ENCODE data around the gene PPP1R8. TPM values are rescaled to one million over a fixed set of nuclear protein-coding genes. Genes with fewer than 3 reads are reported as not detected.
A peak's percentile ranks its signal among the peaks of the same experiment; 100 is the strongest.

The PPP1R8 gene
- total and polyA plus RNA-seq, 9 of the 15 experiments (the other 6 are each of a cell fraction or from before 2014, with no cell fraction given): 16.2 to 107 (median 75.3) TPM

DNA sequence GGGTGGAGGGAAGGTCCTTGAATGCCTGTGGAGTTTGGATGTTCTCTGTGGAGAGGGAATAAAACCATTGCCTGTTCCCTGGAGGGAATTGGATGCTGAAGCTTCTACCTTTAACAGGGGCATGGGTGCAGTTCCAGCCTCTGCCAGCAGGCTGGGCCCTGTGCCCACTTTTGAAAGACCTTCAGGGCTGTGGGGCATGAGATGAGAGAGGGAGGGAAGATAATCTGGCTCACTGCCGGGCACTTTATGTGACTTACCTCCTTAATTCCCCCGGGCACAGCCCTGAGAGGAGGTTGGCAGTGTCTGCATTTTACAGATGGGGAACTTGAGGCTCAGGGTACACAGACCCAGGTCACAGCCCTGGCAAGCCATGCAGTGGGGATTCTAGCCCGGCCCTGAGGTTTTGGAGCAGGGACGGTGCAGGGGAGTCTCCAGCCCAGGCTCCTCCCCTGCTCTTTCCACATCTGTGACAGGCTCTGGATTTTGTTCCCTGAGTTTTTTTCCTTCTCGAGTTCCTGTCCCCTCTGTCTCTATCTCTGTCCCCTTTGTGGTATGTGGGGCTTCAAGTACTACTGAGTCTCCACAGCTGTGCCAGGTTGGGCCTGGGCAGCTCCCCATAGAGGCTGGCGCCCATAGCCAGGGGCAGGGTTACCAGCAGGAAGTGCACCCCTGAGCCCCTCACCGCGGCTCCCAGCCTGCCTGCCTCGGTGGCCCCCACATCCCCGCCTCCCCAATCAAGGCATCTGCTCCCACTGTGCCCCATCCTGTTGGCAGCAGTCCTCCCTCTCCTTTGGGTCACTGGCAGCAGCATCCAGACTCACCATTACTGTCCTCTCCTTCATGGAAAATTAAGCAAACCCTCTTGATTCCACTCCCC is 27.7 kb downstream of the PPP1R8 start (continued):
- TF ChIP-seq, protein P1, sequence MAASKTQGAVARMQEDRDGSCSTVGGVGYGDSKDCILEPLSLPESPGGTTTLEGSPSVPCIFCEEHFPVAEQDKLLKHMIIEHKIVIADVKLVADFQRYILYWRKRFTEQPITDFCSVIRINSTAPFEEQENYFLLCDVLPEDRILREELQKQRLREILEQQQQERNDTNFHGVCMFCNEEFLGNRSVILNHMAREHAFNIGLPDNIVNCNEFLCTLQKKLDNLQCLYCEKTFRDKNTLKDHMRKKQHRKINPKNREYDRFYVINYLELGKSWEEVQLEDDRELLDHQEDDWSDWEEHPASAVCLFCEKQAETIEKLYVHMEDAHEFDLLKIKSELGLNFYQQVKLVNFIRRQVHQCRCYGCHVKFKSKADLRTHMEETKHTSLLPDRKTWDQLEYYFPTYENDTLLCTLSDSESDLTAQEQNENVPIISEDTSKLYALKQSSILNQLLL (CRISPR knock-in tag; IDR thresholded peaks at IDR 0.05; ENCODE audit: borderline replicate concordance): no peak
- TF ChIP-seq GABPB1 (CRISPR knock-in tag; IDR thresholded peaks at IDR 0.05) (0 out of 2 replicates have a peak, but pooled peaks have one; percentile 29), MAFK (IDR thresholded peaks at IDR 0.05; ENCODE audit: low read length) (0 out of 2 replicates have a peak, but pooled peaks have one; percentile 10), TOE1 (IDR thresholded peaks at IDR 0.05; ENCODE audit: borderline replicate concordance) (0 out of 2 replicates have a peak, but pooled peaks have one; percentile 34), TOE1 (CRISPR knock-in tag; IDR thresholded peaks at IDR 0.05; ENCODE audit: borderline replicate concordance, low read depth) (no peak), BHLHE40 (IDR thresholded peaks at IDR 0.05; ENCODE audit: low read length) (0 out of 2 replicates have a peak, but pooled peaks have one; percentile 22), CBFA2T3 (IDR thresholded peaks at IDR 0.05) (no peak), ZNF146 (CRISPR knock-in tag; IDR thresholded peaks at IDR 0.05; ENCODE audit: unreplicated experiment) (no peak), ILF3 (IDR thresholded peaks at IDR 0.05; ENCODE audit: borderline replicate concordance) (no peak), RAD21 (CRISPR knock-in tag; conservative IDR thresholded peaks at IDR 0.05 in 1 of 2, IDR thresholded peaks at IDR 0.05 in 1 of 2) (peak; percentile 98 to 99), SMARCA4 (IDR thresholded peaks at IDR 0.05) (peak; percentile 19; the same call in 1 of the 2 replicates), CC2D1A (IDR thresholded peaks at IDR 0.05) (peak; percentile 90), ATF7 (IDR thresholded peaks at IDR 0.05) (0 out of 2 replicates have a peak, but pooled peaks have one; percentile 35), EZH2 (IDR thresholded peaks at IDR 0.05; ENCODE audit: borderline replicate concordance, low read depth, low read length) (no peak), POLR2AphosphoS2 (IDR thresholded peaks at IDR 0.05; ENCODE audit: low read length) (no peak), ZNF263 (CRISPR knock-in tag; IDR thresholded peaks at IDR 0.05; ENCODE audit: borderline replicate concordance) (peak; percentile 51; the same call in 1 of the 2 replicates), L3MBTL2 (IDR thresholded peaks at IDR 0.05) (peak; percentile 39; the same call in 1 of the 2 replicates), ZNF512 (tag; IDR thresholded peaks at IDR 0.05) (no peak), JUN (IDR thresholded peaks at IDR 0.05; ENCODE audit: borderline replicate concordance, low read depth, low read length) (no peak), JUN (CRISPR knock-in tag; IDR thresholded peaks at IDR 0.05; ENCODE audit: borderline replicate concordance) (0 out of 2 replicates have a peak, but pooled peaks have one; percentile 68)
- TF ChIP-seq, protein P2, sequence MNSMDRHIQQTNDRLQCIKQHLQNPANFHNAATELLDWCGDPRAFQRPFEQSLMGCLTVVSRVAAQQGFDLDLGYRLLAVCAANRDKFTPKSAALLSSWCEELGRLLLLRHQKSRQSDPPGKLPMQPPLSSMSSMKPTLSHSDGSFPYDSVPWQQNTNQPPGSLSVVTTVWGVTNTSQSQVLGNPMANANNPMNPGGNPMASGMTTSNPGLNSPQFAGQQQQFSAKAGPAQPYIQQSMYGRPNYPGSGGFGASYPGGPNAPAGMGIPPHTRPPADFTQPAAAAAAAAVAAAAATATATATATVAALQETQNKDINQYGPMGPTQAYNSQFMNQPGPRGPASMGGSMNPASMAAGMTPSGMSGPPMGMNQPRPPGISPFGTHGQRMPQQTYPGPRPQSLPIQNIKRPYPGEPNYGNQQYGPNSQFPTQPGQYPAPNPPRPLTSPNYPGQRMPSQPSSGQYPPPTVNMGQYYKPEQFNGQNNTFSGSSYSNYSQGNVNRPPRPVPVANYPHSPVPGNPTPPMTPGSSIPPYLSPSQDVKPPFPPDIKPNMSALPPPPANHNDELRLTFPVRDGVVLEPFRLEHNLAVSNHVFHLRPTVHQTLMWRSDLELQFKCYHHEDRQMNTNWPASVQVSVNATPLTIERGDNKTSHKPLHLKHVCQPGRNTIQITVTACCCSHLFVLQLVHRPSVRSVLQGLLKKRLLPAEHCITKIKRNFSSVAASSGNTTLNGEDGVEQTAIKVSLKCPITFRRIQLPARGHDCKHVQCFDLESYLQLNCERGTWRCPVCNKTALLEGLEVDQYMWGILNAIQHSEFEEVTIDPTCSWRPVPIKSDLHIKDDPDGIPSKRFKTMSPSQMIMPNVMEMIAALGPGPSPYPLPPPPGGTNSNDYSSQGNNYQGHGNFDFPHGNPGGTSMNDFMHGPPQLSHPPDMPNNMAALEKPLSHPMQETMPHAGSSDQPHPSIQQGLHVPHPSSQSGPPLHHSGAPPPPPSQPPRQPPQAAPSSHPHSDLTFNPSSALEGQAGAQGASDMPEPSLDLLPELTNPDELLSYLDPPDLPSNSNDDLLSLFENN (IDR thresholded peaks at IDR 0.05; ENCODE audit: low read depth in 2 of 2, low read length in 2 of 2): 0 out of 4 replicates have a peak, but pooled peaks of 1 of the 2 experiments have one; percentile 33

All from K562 (cell line).